HEK293T (cell line): ENCODE measurements around the gene KLC4.

Source experiments
- CTCF ChIA-PET: fragments of 350-600 bp; formaldehyde crosslinking; extraction: SDS; loops from one replicate; lab custom pipeline; 2021; ENCODE audit warnings: antibody characterized with exemption, inconsistent platforms; lab: Yijun Ruan, JAX
- POLR2A ChIA-PET: fragments of 350-600 bp; formaldehyde crosslinking; extraction: SDS; loops from one replicate; lab custom pipeline; 2020; ENCODE audit warnings: antibody characterized with exemption, inconsistent platforms; lab: Yijun Ruan, JAX
- DNase-seq: peaks from one replicate; pipeline ENCODE4 v3.0.0; 2012; ENCODE audit warnings: mixed read lengths; ENCODE audit errors: extremely low spot score
- ARNT ChIP-seq: fragments of 450-650 bp; IDR thresholded peaks from 2 replicates; pipeline ENCODE4 v1.6.1; 2017; ENCODE audit warnings: mild to moderate bottlenecking
- BHLHE40 ChIP-seq: fragments of 450-650 bp; IDR thresholded peaks from 2 replicates; pipeline ENCODE4 v1.6.1; 2016; ENCODE audit warnings: mild to moderate bottlenecking, moderate library complexity, borderline replicate concordance
- CTBP1 ChIP-seq: fragments of 450-650 bp; IDR thresholded peaks from 2 replicates; pipeline ENCODE4 v1.6.1; 2016; ENCODE audit warnings: borderline replicate concordance
- ELF4 ChIP-seq: fragments of 450-650 bp; IDR thresholded peaks from 2 replicates; pipeline ENCODE4 v1.6.1; 2017; ENCODE audit warnings: antibody characterized with exemption
- FOXA1 ChIP-seq: fragments of 450-650 bp; IDR thresholded peaks from 2 replicates; pipeline ENCODE4 v1.6.1; 2016; ENCODE audit warnings: mild to moderate bottlenecking
- FOXK2 ChIP-seq: fragments of 450-650 bp; IDR thresholded peaks from 2 replicates; pipeline ENCODE4 v1.6.1; 2016; ENCODE audit warnings: mild to moderate bottlenecking
- FOXM1 ChIP-seq: fragments of 450-650 bp; IDR thresholded peaks from 2 replicates; pipeline ENCODE4 v1.6.1; 2017; ENCODE audit warnings: mild to moderate bottlenecking, borderline replicate concordance
- HDGF ChIP-seq: fragments of 450-650 bp; IDR thresholded peaks from 2 replicates; pipeline ENCODE4 v1.6.1; 2017; ENCODE audit warnings: antibody characterized with exemption, borderline replicate concordance
- L3MBTL2 ChIP-seq: fragments of 450-650 bp; conservative IDR thresholded peaks from 2 replicates; pipeline ENCODE4 v1.6.1; 2016; ENCODE audit warnings: mild to moderate bottlenecking
- LEF1 ChIP-seq: fragments of 450-650 bp; IDR thresholded peaks from 2 replicates; pipeline ENCODE4 v1.6.1; 2017; ENCODE audit warnings: mild to moderate bottlenecking, borderline replicate concordance
- NFRKB ChIP-seq: fragments of 450-650 bp; IDR thresholded peaks from 2 replicates; pipeline ENCODE4 v1.6.1; 2016; ENCODE audit warnings: mild to moderate bottlenecking, moderate library complexity
- PKNOX1 ChIP-seq: fragments of 450-650 bp; IDR thresholded peaks from 2 replicates; pipeline ENCODE4 v1.6.1; 2016
- SP1 ChIP-seq: fragments of 450-650 bp; IDR thresholded peaks from 2 replicates; pipeline ENCODE4 v1.6.1; 2017
- SUZ12 ChIP-seq: fragments of 450-650 bp; IDR thresholded peaks from 2 replicates; pipeline ENCODE4 v1.6.1; 2016; ENCODE audit warnings: mild to moderate bottlenecking
- TARDBP ChIP-seq: fragments of 450-650 bp; IDR thresholded peaks from 2 replicates; pipeline ENCODE4 v1.6.1; 2016
- ZNF384 ChIP-seq: fragments of 450-650 bp; IDR thresholded peaks from 2 replicates; pipeline ENCODE4 v1.6.1; 2016

KLC4 gene

DNA sequence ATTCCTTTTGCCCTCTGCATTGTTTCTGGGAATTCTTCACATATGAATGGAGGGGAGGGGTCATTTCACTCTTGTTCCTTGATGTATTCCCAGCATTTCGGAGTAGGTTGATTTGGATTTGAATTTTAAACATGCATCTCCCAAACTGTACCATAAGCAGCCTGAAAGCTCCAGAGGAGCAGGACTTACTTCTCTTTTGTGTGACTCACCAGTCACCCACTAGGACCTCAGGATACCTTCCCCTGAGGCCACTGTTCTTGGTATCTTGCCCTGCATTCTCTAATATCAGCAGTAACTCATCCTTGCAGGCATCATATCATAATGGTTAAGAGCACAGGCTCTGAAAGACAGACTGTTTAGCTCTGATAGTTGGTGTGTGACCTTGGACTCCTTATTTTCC lies 900 bp upstream of the KLC4 start:
- POLR2A ChIA-PET, result interaction anchor here (0.8 to 2.4 kb wide), 10 partner anchors 9 to 129 kb away, joined by 3 to 20 read pairs (median 8); partner anchors contain the start of genes CNPY3, KLHDC3, MEA1 and PEX6
- CTCF ChIA-PET, result no interaction called here

GRCh38 chr6:43060034-43060754 lies 763 bp downstream of the KLC4 start:
- no peak for DNase-seq
- ChIA-PET CTCF (no interaction called here), POLR2A (interaction anchor here (0.7 to 2.4 kb wide), 16 partner anchors 12 to 131 kb away, joined by 3 to 20 read pairs (median 6); partner anchors contain the start of genes CNPY3, KLHDC3, MEA1 and PPP2R5D)
- TF ChIP-seq CTBP1 (no peak), BHLHE40 (no peak), HDGF (no peak), FOXA1 (no peak), LEF1 (no peak), FOXM1 (no peak), NFRKB (no peak), SUZ12 (no peak), L3MBTL2 (no peak), PKNOX1 (no peak), TARDBP (no peak), SP1 (no peak), FOXK2 (no peak), ELF4 (no peak)

More for the DNA sequence above, 900 bp upstream of the KLC4 start:
- no peak for DNase-seq
- no peak for TF ChIP-seq CTBP1
- no peak for TF ChIP-seq ZNF384
- TF ChIP-seq SUZ12, result no peak
- no peak for TF ChIP-seq ARNT
- TF ChIP-seq FOXA1, result no peak
- no peak for TF ChIP-seq TARDBP

DNA sequence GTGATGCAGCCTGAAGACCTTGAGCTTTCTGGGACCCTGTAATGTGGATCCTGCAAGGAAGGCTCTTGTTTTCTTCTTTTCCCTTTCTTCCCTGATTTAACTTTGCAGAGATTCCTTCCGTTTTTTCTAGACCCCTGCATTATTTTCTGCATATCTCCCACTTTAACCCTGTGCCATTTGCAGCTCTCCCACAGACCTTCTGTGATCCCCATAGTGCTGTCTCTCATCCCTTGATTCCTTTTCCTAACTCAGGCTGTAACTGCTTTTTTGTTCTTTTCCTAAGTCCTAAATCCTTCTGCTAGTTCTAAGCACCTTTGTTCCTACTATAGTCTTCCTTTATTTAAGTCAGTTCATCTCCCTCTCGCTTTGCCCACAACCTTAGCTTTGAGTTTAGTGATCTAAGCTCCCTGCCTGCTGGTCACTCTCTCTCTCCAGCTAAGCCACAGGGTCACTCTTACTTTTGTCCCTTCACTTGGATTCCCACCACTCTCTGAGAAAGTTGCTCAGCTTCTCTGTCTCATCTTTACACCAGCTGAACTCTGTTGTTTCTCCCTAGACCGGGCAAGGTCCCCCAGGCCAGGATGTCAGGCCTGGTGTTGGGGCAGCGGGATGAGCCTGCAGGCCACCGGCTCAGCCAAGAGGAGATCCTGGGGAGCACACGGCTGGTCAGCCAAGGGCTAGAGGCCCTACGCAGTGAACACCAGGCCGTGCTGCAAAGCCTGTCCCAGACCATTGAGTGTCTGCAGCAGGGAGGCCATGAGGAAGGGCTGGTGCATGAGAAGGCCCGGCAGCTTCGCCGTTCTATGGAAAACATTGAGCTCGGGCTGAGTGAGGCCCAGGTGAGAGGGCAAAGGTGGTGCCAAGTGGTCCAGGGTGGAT lies 1.6 kb downstream of the KLC4 start:
- POLR2A ChIA-PET, result interaction anchor here (0.8 to 2.4 kb wide), 5 partner anchors 13 to 77 kb away, joined by 3 to 20 read pairs (median 9); partner anchors contain the start of genes KLHDC3, MEA1 and PPP2R5D
- no peak for DNase-seq
- TF ChIP-seq FOXK2, result no peak
- no peak for TF ChIP-seq SP1
- no peak for TF ChIP-seq ARNT
- no peak for TF ChIP-seq TARDBP
- TF ChIP-seq ELF4, result no peak
- no peak for TF ChIP-seq L3MBTL2
- no peak for TF ChIP-seq LEF1
- no peak for TF ChIP-seq NFRKB
- TF ChIP-seq PKNOX1, result no peak
- TF ChIP-seq HDGF, result no peak
- TF ChIP-seq ZNF384, result no peak
- TF ChIP-seq FOXM1, result no peak
- CTCF ChIA-PET, result no interaction called here

DNA sequence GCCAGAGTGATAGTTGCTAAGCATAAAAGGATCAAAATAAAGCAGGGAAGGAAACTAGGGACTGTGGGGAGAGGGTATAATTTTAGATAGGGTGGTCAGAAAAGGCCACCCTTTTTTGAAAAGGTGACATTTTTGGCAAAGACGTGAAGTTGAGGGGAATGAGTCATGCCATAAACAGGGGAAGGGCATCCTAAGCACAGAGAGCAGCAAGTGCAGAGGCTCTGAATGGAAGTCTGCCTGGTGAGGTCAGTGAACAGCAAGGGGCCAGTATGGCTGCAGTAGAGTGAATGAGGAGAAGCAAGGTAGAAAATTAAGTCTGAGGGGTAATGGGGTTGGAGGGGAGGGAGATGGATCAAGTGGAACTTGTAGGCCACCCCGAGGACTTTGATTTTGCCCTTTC lies 2.4 kb downstream of the KLC4 start:
- DNase-seq, result no peak
- ChIA-PET POLR2A (no interaction called here), CTCF (no interaction called here)
- no peak for TF ChIP-seq NFRKB
- no peak for TF ChIP-seq FOXK2
- TF ChIP-seq FOXA1, result no peak
- no peak for TF ChIP-seq SP1
- no peak for TF ChIP-seq LEF1
- no peak for TF ChIP-seq ELF4
- no peak for TF ChIP-seq PKNOX1
- TF ChIP-seq L3MBTL2, result no peak
- no peak for TF ChIP-seq ARNT
- no peak for TF ChIP-seq FOXM1
- no peak for TF ChIP-seq HDGF
- no peak for TF ChIP-seq ZNF384
- TF ChIP-seq BHLHE40, result no peak
- no peak for TF ChIP-seq SUZ12
- TF ChIP-seq TARDBP, result no peak
- no peak for TF ChIP-seq CTBP1

GRCh38 chr6:43062818-43063217 lies 3.4 kb downstream of the KLC4 start:
- ChIA-PET POLR2A (interaction anchor here (1.0 to 1.7 kb wide), 2 partner anchors 9 to 79 kb away, joined by 4 to 7 read pairs; partner anchors contain the start of genes CUL7 and PPP2R5D), CTCF (no interaction called here)
- TF ChIP-seq NFRKB (no peak), PKNOX1 (no peak), FOXA1 (no peak), HDGF (no peak), LEF1 (no peak), BHLHE40 (no peak), L3MBTL2 (no peak), FOXM1 (no peak), ZNF384 (no peak)
- DNase-seq, result no peak
